Activated naive CD4-positive, alpha-beta T cell treated with anti-CD3 and anti-CD28 coated beads, Interleukin-2, amount 10 ng/mL, durations not matched to agents 7 days and 5 days (primary cell): Measurements from ENCODE around the gene GOLGA6L2.
"Not testable (repeated sequence)": the region's sequence is repeated elsewhere in the genome, so short reads cannot be mapped to it uniquely, and the experiment has no call there.

Experiments used
- CTCF ChIA-PET: fragments of 350-600 bp; sonication (Branson Sonifier 250); formaldehyde crosslinking; loops from one replicate; lab custom pipeline; 2021; ENCODE audit warnings: antibody characterized with exemption; lab: Charles Lee
- DNase-seq: peaks from one replicate; pipeline ENCODE4 v3.0.0-alpha.2; 2020
- H3K27ac Mint-ChIP-seq: one replicate; pipeline ENCODE4 v1.8.0; 2021; ENCODE audit warnings: mild to moderate bottlenecking, moderate library complexity, mixed read lengths
- H3K27me3 Mint-ChIP-seq: one replicate; pipeline ENCODE4 v1.8.0; 2021; ENCODE audit warnings: mild to moderate bottlenecking, mixed read lengths
- H3K36me3 Mint-ChIP-seq: one replicate; pipeline ENCODE4 v1.8.0; 2021; ENCODE audit warnings: mixed read lengths
- H3K4me1 Mint-ChIP-seq: one replicate; pipeline ENCODE4 v1.8.0; 2021; ENCODE audit warnings: mixed read lengths
- H3K4me3 Mint-ChIP-seq: one replicate; pipeline ENCODE4 v1.8.0; 2021; ENCODE audit warnings: mild to moderate bottlenecking, moderate library complexity, mixed read lengths
- H3K9me3 Mint-ChIP-seq: one replicate; pipeline ENCODE4 v1.8.0; 2021; ENCODE audit warnings: mixed read lengths

The GOLGA6L2 gene

GRCh38 chr15:23415321-23415865 is 31.6 kb downstream of the GOLGA6L2 start:
- CTCF ChIA-PET = no interaction called here
- Mint-ChIP-seq H3K4me3 (no peak overlapping the region), H3K27ac (no peak overlapping the region), H3K9me3 (peaks cover 3% of the 10 kb centered on the region), H3K27me3 (no peaks in the 10 kb centered on the region), H3K4me1 (no peaks in the 10 kb centered on the region), H3K36me3 (no peaks in the 10 kb centered on the region)
- no peak for DNase-seq

GRCh38 chr15:23412881-23413600 is 34.0 kb downstream of the GOLGA6L2 start:
- H3K4me3 Mint-ChIP-seq, DNase-seq, H3K36me3 Mint-ChIP-seq, H3K9me3 Mint-ChIP-seq, H3K27ac Mint-ChIP-seq, H3K27me3 Mint-ChIP-seq, CTCF ChIA-PET, H3K4me1 Mint-ChIP-seq: not testable (repeated sequence)

- CTCF ChIA-PET = no interaction called here
- Mint-ChIP-seq H3K36me3 (no peaks in the 10 kb centered on the region), H3K4me3 (no peak overlapping the region), H3K27ac (no peak overlapping the region), H3K27me3 (no peaks in the 10 kb centered on the region), H3K4me1 (no peaks in the 10 kb centered on the region), H3K9me3 (peaks cover 2% of the 10 kb centered on the region)
- no peak for DNase-seq
These were observed 35.2 kb downstream of the GOLGA6L2 start for GRCh38 chr15:23411841-23412240.

GRCh38 chr15:23403550-23403949 is 43.5 kb downstream of the GOLGA6L2 start:
- no peak for DNase-seq
- Mint-ChIP-seq H3K9me3 (no peaks in the 10 kb centered on the region), H3K27me3 (no peaks in the 10 kb centered on the region), H3K36me3 (no peaks in the 10 kb centered on the region), H3K27ac (no peak overlapping the region), H3K4me3 (no peak overlapping the region), H3K4me1 (no peaks in the 10 kb centered on the region)
- CTCF ChIA-PET = no interaction called here

GRCh38 chr15:23402544-23402943 is 44.5 kb downstream of the GOLGA6L2 start:
- H3K9me3 Mint-ChIP-seq = no peaks in the 10 kb centered on the region
- DNase-seq = no peak
- H3K4me1 Mint-ChIP-seq = no peaks in the 10 kb centered on the region
- no peak overlapping the region for H3K27ac Mint-ChIP-seq
- no peaks in the 10 kb centered on the region for H3K27me3 Mint-ChIP-seq
- H3K4me3 Mint-ChIP-seq = no peak overlapping the region
- CTCF ChIA-PET = no interaction called here
- H3K36me3 Mint-ChIP-seq = no peaks in the 10 kb centered on the region

GRCh38 chr15:23402140-23402539 is 44.9 kb downstream of the GOLGA6L2 start:
- no peaks in the 10 kb centered on the region for H3K4me1 Mint-ChIP-seq
- DNase-seq = no peak
- no peaks in the 10 kb centered on the region for H3K9me3 Mint-ChIP-seq
- CTCF ChIA-PET = no interaction called here
- H3K36me3 Mint-ChIP-seq = no peaks in the 10 kb centered on the region
- no peak overlapping the region for H3K4me3 Mint-ChIP-seq
- H3K27me3 Mint-ChIP-seq = no peaks in the 10 kb centered on the region
- H3K27ac Mint-ChIP-seq = no peak overlapping the region

GRCh38 chr15:23401627-23402026 is 45.4 kb downstream of the GOLGA6L2 start:
- no peaks in the 10 kb centered on the region for H3K4me1 Mint-ChIP-seq
- CTCF ChIA-PET = no interaction called here
- no peak for DNase-seq
- H3K27ac Mint-ChIP-seq = no peak overlapping the region
- H3K36me3 Mint-ChIP-seq = no peaks in the 10 kb centered on the region
- no peaks in the 10 kb centered on the region for H3K9me3 Mint-ChIP-seq
- H3K27me3 Mint-ChIP-seq = no peaks in the 10 kb centered on the region
- H3K4me3 Mint-ChIP-seq = no peak overlapping the region

GRCh38 chr15:23399207-23399606 is 47.8 kb downstream of the GOLGA6L2 start:
- DNase-seq, H3K27me3 Mint-ChIP-seq, H3K36me3 Mint-ChIP-seq, H3K9me3 Mint-ChIP-seq, H3K4me3 Mint-ChIP-seq, H3K27ac Mint-ChIP-seq, H3K4me1 Mint-ChIP-seq: not testable (repeated sequence)
- CTCF ChIA-PET = interaction anchor here (1.4 kb wide), 1 partner anchor 12 kb away, joined by 3 read pairs; no protein-coding TSS in a partner anchor

GRCh38 chr15:23398357-23398756 is 48.7 kb downstream of the GOLGA6L2 start:
- not testable (repeated sequence) for H3K36me3 Mint-ChIP-seq, H3K9me3 Mint-ChIP-seq, H3K27ac Mint-ChIP-seq, H3K4me1 Mint-ChIP-seq, DNase-seq, H3K4me3 Mint-ChIP-seq, H3K27me3 Mint-ChIP-seq
- CTCF ChIA-PET = interaction anchor here (1.4 kb wide), 1 partner anchor 12 kb away, joined by 3 read pairs; no protein-coding TSS in a partner anchor

GRCh38 chr15:23397779-23398178 is 49.3 kb downstream of the GOLGA6L2 start:
- Mint-ChIP-seq H3K27ac (no peak overlapping the region), H3K36me3 (no peaks in the 10 kb centered on the region), H3K27me3 (no peaks in the 10 kb centered on the region), H3K4me1 (no peaks in the 10 kb centered on the region), H3K4me3 (no peak overlapping the region), H3K9me3 (no peaks in the 10 kb centered on the region)
- DNase-seq = no peak
- CTCF ChIA-PET = no interaction called here

- H3K27ac Mint-ChIP-seq = no peak overlapping the region
- CTCF ChIA-PET = no interaction called here
- H3K27me3 Mint-ChIP-seq = no peaks in the 10 kb centered on the region
- no peaks in the 10 kb centered on the region for H3K4me1 Mint-ChIP-seq
- H3K9me3 Mint-ChIP-seq = no peaks in the 10 kb centered on the region
- no peak overlapping the region for H3K4me3 Mint-ChIP-seq
- no peaks in the 10 kb centered on the region for H3K36me3 Mint-ChIP-seq
- no peak for DNase-seq
These were observed 51.2 kb downstream of the GOLGA6L2 start for GRCh38 chr15:23395832-23396231.

- DNase-seq = no peak
- Mint-ChIP-seq H3K4me1 (no peaks in the 10 kb centered on the region), H3K27me3 (no peaks in the 10 kb centered on the region), H3K4me3 (no peak overlapping the region), H3K9me3 (no peaks in the 10 kb centered on the region), H3K27ac (no peak overlapping the region), H3K36me3 (no peaks in the 10 kb centered on the region)
- CTCF ChIA-PET = no interaction called here
These were observed 51.9 kb downstream of the GOLGA6L2 start for GRCh38 chr15:23395030-23395692.
